SIG-M5 (cell line): Measurements from ENCODE around the gene CRYGN.

ENCODE experiments used
- DNase-seq: peaks from one replicate; lab custom pipeline; 2025; lab: John Stamatoyannopoulos, UW

The CRYGN gene

DNA sequence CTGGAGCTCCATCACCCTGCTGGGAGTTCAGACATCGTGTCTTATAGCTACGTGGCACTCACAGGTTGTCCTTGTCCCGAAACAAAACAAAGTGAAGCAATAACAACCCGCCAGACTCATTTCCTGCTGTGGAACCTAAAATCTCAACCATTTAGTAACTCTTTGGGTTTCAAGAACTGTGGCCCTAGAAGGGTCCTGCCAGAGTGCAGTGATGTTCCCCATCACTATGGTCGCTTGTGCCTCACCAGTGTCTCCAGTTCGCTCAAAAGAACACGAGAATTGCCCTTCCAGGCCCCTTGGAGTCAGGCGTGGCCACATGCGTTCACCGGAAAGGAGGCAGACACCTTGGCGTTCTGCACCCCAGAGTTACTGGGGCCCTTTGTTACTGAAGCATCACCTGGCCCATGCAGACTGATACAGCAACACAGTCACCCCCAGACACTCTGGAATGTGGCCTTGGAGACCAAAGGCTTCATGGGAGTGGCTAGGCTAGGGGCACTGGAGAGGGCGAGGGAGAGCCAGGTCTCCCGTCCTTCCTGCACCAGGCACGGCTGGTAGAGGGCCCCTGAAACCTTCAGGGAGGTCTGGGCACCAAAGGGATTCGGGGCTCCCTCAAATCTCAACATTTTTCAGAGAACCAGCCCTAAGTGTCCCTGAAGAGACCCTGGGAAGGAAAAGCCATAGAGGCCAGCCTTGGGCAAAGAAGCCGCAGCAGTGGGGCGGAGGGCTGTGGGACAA is 908 bp downstream of the CRYGN start:
- no peak for DNase-seq

DNA sequence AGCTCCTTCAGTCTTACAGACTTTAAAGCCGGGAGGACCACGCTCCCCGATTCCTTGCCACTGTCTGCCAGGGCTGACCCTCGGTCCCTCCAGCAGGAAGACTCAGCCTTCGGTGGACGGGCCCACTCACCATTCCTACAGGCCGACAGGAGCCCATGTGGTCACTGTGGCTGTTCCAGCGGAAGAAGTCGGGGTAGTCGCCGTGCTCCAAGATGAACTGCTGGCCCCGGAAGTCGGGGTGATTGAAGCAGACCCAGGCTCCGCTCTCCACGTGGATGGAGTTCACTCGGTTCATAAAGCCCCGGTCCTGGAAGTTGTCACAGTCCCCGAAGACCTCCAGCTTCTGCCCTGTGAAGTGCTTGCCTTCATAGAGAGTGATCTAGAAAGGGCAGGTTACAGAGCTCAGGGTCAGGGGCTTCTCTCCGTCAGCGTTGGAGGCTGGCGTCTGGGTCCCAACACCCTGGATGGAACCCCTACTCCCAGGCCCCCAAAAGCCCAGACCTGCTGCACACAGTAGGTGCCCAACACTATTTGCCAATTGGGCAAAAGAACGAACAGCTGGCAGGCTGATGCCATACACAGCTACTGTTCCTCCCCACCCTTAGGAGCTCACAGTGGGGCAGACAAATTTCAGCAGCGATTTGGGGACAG is 1.9 kb downstream of the CRYGN start:
- no peak for DNase-seq

DNA sequence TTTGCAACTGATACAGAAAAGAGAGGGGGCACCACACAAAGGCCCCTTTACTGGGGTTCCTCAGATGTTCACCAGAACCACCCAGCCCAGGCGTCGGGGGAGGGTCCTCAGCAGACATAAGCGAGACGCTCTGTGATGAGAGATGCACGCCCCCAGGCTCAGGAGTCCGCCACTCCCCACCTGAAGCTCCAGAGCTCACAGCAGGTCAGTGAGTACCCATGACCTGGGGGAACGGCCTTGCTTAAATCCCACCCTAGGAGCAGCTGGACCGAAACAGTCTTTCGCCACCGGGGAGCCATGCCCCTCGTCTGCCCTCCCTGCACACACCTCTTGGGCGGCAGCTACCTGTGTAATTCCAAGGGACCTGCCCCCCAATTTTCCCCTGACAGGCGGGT is 2.8 kb downstream of the CRYGN start:
- DNase-seq: no peak

DNA sequence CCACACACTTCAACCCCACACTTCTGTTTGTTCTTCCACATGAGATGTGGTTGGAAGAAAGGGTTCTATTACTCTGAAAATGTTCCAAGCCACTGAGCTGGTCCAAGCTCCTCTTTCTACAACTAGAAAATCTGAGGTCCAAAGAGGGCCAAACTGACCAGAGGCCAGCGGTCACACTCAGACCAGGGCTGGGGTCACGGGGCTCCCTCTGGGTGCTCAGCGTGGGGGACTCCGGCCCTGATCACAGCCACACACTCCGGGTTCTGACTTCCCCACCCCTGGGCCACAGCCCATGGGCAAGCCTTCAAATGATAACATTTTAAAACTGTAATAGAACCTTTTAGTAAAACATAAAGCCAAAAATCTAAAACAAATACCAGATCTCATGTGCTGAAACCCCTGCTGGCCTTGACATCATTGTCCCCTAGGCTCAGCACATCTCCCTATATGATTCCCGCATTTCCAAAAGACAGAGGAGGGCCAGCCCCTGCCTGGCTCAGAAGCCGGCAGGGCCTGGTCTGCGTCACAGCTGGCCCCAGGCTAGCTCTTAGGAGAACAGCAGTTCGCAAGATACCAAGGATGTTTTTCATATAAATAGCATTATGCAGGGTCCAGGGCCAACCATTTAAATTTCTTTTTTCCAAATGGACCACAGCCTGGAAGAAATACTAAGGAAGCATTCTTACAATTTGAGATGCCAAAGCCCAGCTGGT is 3.3 kb downstream of the CRYGN start:
- no peak for DNase-seq

DNA sequence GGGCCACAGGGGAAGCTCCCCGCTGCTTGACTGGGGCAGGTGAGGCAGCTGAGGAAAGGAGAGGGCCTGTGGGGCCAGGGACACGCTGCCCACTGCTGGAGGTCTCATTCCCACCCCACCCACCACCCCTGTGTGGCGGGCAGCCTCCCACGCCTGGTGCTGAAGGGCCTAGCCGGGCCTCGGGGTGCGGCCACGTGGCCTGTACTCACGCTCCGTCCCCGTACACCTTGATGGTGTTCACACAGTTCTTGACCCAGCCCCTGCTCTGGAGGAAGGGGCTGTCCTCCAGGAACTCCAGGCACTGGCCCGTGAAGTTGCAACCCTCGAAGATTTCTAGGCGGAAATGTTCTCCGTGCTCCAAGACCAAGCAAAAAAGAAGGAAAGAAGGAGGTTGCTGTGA is 4.0 kb downstream of the CRYGN start:
- DNase-seq: no peak

DNA sequence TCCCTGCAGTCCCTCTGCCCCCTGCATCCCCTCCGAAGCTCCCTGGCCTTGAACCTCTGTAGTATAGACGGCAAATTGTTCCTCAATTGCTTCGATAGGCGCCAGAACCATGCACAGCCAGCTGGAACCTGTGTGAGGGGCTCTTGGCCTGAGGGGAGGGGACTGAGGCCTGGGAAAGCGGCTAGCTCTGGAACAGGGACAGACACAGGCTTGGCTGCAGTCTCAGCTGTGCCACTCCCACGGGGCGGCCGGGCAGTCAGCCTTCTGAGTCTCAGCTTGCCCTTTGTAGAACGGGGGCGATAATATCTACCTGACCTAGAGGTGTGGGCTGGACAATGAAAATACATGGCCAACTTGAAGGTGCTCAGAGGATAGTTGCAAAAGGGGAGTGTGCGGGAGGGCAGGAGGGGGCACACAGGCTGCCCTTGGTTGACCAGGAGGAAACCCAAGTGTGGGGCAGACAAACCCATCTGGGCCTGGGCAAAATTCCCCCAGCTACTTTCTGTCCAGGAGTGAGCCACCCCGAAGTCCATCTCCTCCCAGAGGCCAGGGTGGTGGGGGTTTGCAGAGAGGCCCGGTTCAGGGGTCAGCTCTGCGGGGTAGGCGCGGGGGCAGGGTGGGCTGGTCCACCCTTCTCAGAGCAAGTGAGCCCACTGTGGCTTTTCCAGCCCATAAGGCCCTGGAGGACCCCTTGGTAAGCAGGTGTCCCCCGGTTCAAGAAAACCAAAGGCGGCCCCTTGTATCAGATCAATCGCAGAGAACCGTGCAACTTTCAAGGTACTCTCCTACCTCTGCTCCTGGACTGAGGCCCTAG is 4.6 kb downstream of the CRYGN start:
- no peak for DNase-seq

DNA sequence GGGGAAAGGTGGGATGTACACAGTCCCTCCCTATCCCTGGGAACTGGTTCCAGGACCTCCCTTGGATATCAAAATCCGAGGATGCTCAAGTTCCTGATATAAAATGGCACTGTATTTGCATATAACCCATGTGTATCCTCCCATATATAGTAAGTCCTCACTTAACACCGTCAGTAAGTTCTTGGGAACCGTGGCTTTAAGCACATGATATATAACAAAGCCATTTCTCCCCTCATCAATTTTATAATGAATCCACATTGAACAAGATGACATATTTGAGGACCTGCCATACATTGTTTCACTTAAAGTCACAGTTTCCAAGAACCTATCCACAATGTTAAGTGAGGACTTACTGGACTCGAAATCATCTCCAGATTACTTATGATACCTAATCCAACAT is 5.4 kb downstream of the CRYGN start:
- no peak for DNase-seq

DNA sequence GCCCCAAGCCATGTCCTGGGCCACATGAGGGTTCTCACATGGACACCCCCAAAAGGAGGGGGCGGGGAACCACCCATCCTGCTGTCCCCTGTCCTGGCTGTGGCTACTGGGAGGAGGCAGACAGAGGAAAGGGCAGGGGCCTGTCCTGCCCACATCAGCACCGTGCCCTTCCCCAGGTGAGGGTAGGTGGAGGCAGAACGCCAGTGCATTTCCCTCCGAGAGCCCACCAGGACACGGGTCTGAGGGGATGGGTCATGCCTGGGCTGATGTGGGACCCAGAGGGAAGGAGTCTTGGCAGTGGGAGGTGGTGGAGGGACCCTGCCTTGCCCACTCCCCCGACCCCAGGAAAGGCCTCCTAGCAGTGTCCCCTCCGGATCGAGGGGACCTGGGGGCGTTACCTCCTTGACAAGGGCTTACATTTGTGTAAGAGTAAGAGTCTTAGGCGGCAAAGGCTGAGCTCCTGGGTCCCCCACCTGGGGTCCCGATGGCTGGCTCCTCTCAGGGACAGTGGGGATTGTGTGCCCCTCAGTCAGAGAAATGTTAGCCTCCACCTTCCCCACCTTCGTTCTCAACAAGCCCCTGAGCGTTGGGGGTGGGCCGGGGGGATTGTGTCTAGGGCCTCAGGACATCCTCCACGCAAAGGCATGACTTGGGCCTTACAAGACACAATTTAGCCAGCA is 6.1 kb downstream of the CRYGN start:
- DNase-seq: no peak

DNA sequence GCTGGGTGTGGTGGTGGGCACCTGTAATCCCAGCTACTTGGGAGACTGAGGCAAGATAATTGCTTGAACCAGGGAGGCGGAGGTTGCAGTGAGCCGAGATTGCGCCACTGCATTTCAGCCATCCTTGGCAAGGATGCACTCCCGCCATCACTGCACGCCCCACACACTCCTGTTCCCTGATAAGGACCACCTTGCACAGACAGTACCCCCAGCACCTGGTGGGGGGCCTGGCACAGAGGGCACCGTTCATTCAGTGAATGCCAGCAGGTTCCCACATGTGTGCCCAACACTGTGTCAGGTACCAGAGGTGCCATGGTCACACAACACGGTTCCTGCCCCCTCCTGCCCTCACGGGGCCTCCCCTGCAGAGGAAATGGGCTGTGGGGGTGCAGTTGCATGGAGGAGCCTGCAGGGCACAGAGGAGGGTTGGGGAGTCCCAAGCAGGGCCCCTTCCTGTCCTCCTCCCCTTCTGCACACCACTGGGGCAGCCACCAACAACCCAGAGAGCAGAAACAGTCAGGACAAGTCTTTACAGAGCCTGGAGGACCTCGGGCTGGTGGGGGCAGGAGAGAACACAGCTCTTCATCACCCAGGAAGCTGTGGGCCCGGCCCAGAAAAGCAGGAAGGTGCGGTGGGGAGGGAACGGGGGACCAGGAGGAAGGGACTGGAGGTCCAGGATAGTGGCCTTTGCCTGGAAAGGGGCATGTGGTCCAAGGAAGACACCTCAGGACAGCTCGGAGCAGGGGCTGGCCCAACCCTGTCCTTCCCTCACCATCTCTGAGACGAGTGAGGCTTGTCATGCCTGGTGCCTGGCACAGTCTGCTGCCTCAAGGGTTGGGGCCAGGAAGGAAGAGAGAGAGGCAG is 7.1 kb downstream of the CRYGN start:
- DNase-seq: no peak

DNA sequence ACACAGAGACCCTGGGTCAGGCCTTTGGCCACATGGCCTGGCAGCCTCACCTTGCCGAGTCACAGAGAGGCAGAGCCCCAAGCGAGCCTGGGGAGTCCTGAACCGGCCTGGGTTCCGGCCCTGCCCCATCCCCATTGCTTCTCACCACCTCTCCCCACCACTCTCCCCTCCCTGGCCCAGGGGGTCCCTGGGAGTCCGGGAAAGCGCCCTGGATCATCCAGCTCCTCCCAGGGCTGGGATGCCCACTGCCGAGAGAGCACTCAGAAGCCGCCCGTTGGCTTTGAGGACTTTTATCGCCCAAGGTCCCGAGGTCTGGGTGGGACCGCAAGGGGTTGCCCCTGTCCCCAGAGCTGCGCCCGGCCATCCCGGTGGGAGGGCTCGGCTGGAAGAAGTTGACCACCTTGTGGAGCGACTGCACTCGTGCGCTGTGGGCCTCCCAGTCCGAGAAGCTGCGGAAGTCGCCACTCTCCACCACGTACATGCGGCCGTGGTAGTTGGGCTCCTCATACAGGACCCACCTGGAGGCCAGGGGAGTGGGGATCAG is 8.1 kb downstream of the CRYGN start:
- DNase-seq: no peak

DNA sequence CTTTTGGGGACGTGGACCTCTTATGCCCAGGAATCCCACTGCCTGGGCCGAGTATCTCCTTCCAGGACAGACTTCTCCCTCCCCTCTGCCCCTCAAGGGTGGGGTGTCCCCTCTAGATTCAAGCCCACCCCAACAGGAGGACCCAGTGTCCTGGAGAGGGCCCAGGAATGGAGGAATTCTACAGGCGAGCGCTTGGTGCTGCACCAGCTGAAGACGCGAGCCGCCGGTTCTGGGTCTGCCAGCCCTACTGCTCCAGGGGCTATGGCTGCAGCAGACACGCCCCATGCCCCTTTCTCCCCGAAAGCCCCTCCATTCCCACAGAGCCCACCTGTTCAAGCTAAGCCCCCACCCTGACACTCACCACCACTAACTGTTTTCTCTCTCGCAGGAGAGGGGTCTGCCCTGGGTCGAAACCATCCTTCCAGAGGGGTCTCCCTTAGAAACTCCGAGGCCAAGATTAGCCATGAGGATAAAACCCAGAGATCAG is 8.6 kb downstream of the CRYGN start:
- DNase-seq: no peak

DNA sequence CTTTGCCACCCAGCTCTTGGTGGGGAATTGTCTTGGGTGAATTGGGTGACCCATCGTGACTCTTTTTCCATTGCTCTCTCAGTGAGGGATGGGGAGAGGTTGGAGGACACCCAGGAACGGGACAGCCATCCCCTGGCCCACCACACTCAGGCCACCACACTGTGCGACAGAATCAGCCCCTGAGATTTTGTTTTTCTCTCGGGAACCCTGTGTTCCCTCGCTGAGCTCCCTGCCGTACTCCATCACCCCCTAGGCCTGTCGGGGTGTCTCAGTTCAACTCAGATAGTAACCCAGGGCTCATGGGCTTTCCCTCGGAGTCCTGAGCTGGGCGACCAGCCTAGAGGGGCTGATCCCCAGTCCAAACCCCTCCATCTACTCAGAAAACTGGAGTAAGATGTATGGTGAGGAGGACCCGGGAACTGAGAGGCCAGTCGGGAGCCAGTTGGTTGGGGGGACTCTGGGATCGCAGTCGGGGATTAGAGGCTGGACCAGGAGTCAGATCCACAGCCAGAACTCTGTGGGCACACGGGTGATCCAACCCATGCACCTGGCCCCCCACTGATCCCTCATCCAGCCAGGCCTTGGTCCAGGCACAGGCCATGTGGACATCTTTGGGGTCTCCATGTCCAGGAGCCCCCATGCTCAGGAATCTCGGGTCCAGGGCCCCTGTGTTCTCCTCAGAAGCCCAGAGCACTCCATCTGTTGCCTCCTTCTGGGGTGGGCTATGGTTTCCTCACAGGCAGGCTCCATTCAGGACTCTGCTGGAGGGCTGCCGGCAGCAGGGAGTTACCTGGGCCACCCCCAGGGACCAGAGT is 9.3 kb downstream of the CRYGN start:
- no peak for DNase-seq

DNA sequence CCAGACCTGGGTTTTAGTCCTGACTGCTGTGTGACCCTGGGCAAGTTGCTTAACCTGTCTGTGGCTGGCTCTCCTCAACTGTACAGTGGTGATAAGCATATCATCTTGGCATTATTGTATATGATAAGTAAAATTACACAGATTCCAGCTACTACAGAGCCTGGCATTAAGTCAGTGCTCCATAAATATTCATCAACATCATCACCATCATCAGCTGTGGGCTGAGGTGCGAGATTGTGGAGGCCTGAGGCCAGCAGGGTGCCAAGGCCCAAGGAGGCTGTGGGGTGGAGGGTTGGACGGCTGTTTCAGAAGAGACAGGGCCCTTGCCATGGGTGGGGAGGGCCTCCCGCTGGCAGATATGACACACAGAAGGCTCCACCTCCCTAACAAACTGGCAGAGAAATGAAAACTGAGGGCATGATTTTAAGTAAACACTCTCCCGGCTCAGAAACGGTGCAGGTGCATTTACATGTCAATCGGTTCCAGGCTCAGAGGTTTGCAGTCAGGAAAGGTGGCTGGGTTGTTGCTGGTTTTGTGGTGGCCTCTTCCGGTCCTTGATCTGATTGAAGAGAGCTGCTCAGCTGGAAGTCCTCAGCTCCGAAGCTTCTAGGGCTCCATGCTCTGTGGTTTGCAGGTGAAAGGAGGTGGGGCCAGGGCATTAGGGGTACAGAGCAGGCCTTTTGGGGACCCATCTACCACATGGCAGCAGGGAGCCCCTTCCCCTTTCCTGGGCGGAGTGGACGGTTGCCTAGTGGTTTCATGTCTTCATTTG is 10.2 kb downstream of the CRYGN start:
- DNase-seq: no peak

DNA sequence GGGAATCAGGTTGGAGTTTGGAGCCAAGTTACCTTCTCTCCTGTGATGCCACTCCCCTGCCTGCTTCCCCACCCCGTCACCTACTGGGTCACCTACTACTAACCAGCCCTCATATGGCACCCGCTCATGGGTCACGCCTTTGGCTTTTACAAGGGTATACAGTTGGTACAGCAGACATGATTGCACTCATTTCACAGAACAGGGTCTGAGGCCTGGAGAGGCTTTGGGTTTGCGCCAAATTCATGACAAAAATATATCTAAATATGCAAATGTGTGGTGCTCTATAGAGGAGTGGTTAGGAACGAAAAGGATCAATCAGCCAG is 10.7 kb downstream of the CRYGN start:
- DNase-seq: no peak

DNA sequence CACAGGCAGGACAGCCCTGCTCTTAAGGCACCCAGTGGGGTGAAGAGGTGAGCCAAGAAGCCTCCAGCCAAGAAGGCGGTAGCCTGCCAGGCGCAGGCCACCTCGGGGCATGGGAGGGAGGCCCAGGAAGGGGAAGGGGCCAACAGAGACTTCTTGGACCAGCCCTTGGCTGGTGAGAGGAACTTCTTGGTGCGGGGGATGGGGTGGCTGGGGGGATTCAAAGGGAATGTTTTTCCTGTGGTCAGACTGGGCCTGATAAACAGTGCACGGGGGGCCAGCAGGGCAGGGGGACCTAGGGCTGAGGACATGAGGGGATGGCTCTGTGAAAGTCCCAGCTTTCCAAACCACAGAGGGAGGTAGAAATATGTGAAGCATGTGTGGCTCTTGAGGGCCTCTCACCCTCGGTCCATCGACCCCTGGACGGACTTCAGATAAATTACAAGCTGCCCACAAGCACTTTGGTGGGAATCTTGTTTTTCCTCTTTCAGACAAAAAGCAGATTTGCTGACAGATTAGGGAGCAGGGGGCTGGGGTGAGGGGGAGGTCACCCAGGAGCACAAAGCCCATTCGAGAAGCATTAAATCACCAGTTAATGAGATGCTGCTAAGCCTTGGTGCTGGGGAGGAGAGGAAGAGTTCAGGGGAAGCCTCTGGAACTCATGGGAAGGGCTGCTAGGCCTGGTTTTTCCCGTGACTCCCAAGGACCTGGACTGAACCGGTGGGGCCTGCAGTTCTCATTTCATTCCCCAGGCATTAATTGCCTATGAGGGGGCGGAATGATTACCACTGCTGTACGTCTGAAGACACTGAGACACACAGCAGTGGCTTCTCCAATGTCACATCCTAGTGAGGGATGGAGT is 11.3 kb downstream of the CRYGN start:
- DNase-seq: no peak

DNA sequence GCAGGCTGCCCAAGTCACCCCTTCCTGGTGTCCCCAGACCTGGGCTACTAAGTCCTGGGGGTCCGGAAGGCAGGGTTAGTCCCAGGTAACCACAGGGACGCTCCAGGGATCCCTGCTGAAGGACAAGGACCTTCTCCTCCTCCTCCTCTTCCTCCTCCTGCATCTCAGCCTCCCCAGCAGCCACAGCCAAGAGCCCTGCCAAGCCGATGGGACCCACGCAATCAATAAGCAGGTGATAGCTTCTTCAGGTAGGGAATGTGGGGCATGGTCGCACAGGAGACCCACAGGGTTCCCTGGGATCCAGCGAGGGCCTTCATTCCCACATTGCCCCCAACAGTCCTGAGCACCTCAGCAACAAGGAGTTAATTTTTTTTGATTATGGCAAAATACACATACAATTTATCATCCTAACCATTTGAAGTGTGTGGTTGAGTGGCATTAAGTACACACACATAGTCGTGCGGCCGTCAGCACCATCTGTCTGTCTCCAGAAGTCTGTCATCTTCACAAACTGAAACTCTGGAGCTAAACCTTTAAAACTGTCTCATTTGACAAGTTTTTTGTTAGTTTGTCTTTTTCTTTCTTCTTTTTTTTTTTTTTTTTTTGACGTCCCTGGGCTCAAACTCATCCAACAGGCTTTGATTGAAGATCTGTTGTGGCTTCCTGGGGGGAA is 12.1 kb downstream of the CRYGN start:
- no peak for DNase-seq

DNA sequence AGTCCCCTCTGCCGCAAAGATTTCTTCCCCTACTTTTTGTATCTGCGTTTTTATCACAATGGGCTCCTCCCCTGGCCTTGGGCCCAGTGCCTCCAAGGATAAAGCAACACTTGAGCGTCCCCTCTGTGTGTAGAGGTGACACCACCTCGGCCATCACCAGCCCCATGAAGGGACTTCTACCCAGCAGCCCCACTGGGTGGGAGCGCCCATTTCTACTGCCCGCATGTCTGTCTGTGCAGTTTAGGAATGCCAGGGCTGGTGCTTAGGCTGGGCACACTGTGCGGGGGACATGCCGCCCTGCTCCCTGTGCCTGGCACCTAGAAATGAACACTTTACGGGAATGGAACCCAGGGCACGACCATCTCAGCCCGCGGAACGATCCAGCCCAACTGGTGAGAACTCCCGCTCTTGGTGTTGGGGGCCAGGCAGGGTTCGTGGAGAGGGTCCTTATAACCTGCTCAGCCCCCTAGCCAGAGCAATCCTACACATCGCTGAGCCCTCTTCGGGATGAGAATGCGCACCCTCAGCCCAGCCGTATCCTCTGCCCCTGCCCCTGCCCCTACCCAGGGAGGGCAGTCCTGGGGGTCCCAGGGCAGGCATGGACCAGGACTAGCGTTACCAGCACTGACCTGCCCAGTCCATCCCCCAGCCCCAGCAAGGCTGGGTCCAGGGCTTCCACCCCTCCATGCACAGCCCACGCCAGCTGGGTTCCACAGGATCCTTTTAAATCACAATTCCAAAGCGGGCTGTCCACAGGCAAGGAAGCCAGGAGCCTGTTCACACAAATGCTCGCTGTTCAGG is 12.8 kb downstream of the CRYGN start:
- no peak for DNase-seq
